ENCODE data around the gene GHITM.
"Not testable (repeated sequence)": the region's sequence is repeated elsewhere in the genome, so short reads cannot be mapped to it uniquely, and the experiment has no call there.

Gene GHITM

DNA sequence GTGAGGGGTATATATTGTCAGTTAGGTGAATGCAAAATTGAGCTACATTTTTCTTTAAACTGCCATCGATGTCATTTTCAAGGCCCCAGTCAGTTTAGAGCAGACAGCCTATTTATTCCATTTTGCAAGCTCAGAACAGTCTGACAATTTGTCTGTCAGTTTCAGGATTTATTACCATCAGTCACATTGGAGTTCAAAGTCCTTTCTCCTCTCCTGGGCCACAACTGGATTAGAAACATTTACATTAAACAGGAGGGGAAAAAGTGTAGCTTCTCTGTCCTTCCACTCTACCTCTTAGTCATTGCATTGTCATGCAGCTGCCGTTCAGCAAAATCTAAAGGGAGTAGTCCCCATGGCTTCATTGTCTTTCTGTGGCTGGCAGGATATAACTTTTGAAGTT, 3.5 kb upstream of the GHITM start:
- in situ Hi-C loops (cut with HindIII; ENCODE audit: low sequenced_read_pairs): no loop called here
- no peak for TF ChIP-seq CTCF (IDR thresholded peaks at IDR 0.05; ENCODE audit: low read depth, low read length)
- no peak overlapping the region for H3K4me3 ChIP-seq (ENCODE audit: low read depth, low read length)
- no peak for DNase-seq (ENCODE audit: low read depth, low spot score)

GRCh38 chr10:84137811-84138210, 1.5 kb upstream of the GHITM start:
- no peak for DNase-seq (ENCODE audit: low read depth, low spot score)
- TF ChIP-seq CTCF (IDR thresholded peaks at IDR 0.05; ENCODE audit: low read depth, low read length): no peak
- in situ Hi-C loops (cut with HindIII; ENCODE audit: low sequenced_read_pairs): no loop called here
- H3K4me3 ChIP-seq (ENCODE audit: low read depth, low read length): no peak overlapping the region

GRCh38 chr10:84138478-84139125, 707 bp upstream of the GHITM start:
- in situ Hi-C loops (cut with HindIII; ENCODE audit: low sequenced_read_pairs): no loop called here
- H3K4me3 ChIP-seq (ENCODE audit: low read depth, low read length): peak overlapping the region; percentile 69
- DNase-seq (ENCODE audit: low read depth, low spot score): no peak
- TF ChIP-seq CTCF (IDR thresholded peaks at IDR 0.05; ENCODE audit: low read depth, low read length): no peak

DNA sequence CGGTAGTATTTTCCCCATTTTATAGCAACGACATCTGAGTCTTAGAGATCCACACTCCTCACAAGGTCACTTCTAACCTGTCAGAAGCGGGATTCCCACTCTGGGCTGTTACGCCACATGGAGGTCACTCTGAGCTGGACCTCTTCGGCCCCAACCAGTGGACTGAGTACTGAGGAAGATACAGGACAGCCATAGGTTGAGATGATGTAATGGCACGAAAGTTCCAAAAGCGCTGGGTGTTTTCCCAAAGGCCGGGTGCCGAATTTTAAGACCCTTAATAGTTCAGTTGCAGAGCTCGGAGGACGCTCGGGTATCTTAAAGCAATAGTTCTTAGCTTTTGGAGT, 699 bp downstream of the GHITM start:
- no peak for TF ChIP-seq CTCF (IDR thresholded peaks at IDR 0.05; ENCODE audit: low read depth, low read length)
- peak; percentile 12 for DNase-seq (ENCODE audit: low read depth, low spot score)
- in situ Hi-C loops (cut with HindIII; ENCODE audit: low sequenced_read_pairs): no loop called here
- peak overlapping the region; percentile 69 for H3K4me3 ChIP-seq (ENCODE audit: low read depth, low read length)

DNA sequence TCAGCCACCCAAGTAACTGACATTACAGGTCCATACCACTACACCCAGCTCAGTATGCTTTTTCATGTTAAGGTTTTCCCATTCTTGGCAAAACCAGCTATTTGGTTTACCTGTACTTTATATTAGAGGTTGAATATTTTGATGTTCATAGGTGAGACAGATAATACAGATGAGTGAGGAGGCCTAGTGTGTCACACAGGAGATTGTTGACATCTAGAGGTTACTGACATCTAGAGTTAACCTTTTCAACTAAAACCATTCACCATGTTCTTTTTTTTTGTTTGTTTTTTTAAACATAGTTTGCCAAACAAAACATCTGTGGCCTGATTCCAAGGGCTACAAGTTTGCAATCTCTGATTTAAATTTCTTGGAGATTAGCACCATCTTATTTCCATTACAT, 8.0 kb downstream of the GHITM start:
- no peak overlapping the region for H3K4me3 ChIP-seq (ENCODE audit: low read depth, low read length)
- DNase-seq (ENCODE audit: low read depth, low spot score): no peak
- in situ Hi-C loops (cut with HindIII; ENCODE audit: low sequenced_read_pairs): no loop called here
- TF ChIP-seq CTCF (IDR thresholded peaks at IDR 0.05; ENCODE audit: low read depth, low read length): no peak

DNA sequence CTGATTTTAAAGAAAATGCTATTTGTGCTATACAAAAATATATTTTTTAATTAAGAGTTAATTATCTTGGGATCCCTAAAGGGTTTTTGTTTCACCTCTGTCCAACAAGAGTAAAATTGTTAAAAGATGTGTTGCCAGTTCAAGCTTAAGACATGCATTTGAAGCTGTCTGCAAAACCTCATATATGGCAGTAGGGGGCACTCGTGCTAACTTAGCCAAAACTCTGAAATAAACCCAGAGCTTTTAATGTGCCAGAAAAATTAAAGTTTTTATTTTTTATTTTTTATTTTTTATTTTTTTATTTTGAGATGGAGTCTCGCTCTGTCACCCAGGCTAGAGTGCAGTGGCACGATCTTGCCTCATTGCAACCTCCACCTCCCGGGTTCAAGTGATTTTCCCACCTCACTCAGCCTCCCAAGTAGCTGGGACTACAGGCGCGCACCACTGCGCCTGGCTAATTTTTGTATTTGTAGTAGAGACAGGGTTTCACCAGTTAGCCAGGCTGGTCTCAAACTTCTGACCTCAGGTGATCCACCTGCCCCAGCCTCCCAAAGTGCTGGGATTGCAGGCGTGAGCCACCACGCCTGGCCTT, 8.8 kb downstream of the GHITM start:
- in situ Hi-C loops (cut with HindIII; ENCODE audit: low sequenced_read_pairs); H3K4me3 ChIP-seq (ENCODE audit: low read depth, low read length): not testable (repeated sequence)
- TF ChIP-seq CTCF (IDR thresholded peaks at IDR 0.05; ENCODE audit: low read depth, low read length): peak; percentile 73
- DNase-seq (ENCODE audit: low read depth, low spot score): peak; percentile 56

Measured in astrocyte of the spinal cord (primary cell).